Hypothalamus (tissue), 51 donors: ENCODE measurements around the gene HIVEP1.
"Not testable (repeated sequence)": the region's sequence is repeated elsewhere in the genome, so short reads cannot be mapped to it uniquely, and the experiment has no call there.

ENCODE experiments used
- DNase-seq, 51 donors: peaks; one replicate each; lab custom pipeline; 2025; lab: John Stamatoyannopoulos, UW

HIVEP1 gene

GRCh38 chr6:12077021-12077710 lies 65.1 kb downstream of the HIVEP1 start:
- no peak for DNase-seq

GRCh38 chr6:12078014-12078413 lies 65.9 kb downstream of the HIVEP1 start:
- DNase-seq: no peak

- DNase-seq: no peak
Measured at GRCh38 chr6:12081771-12082170, 69.7 kb downstream of the HIVEP1 start.

GRCh38 chr6:12082368-12082767 lies 70.3 kb downstream of the HIVEP1 start:
- no peak for DNase-seq

GRCh38 chr6:12083302-12083701 lies 71.2 kb downstream of the HIVEP1 start:
- DNase-seq: no peak

- no peak for DNase-seq
Measured at GRCh38 chr6:12083763-12084162, 71.7 kb downstream of the HIVEP1 start.

GRCh38 chr6:12084681-12085080 lies 72.6 kb downstream of the HIVEP1 start:
- no peak for DNase-seq

- DNase-seq: no peak
Measured at GRCh38 chr6:12088531-12088930, 76.4 kb downstream of the HIVEP1 start.

GRCh38 chr6:12090714-12091113 lies 78.6 kb downstream of the HIVEP1 start:
- DNase-seq: no peak

- DNase-seq: no peak
Measured at GRCh38 chr6:12092762-12093161, 80.7 kb downstream of the HIVEP1 start.

- no peak for DNase-seq
Measured at GRCh38 chr6:12094689-12095088, 82.6 kb downstream of the HIVEP1 start.

GRCh38 chr6:12096342-12096741 lies 84.2 kb downstream of the HIVEP1 start:
- DNase-seq: no peak

- DNase-seq: no peak
Measured at GRCh38 chr6:12097791-12098190, 85.7 kb downstream of the HIVEP1 start.

- no peak for DNase-seq
Measured at GRCh38 chr6:12099623-12100338, 87.7 kb downstream of the HIVEP1 start.

GRCh38 chr6:12101048-12101447 lies 88.9 kb downstream of the HIVEP1 start:
- no peak for DNase-seq

GRCh38 chr6:12101653-12102312 lies 89.7 kb downstream of the HIVEP1 start:
- no peak for DNase-seq

GRCh38 chr6:12102350-12102749 lies 90.2 kb downstream of the HIVEP1 start:
- DNase-seq: no peak

- DNase-seq: no peak
Measured at GRCh38 chr6:12103158-12103557, 91.0 kb downstream of the HIVEP1 start.

- no peak for DNase-seq
Measured at GRCh38 chr6:12105271-12105670, 93.2 kb downstream of the HIVEP1 start.

- DNase-seq: not testable (repeated sequence)
Measured at GRCh38 chr6:12108376-12108775, 96.3 kb downstream of the HIVEP1 start.

GRCh38 chr6:12110523-12111362 lies 98.6 kb downstream of the HIVEP1 start:
- no peak for DNase-seq
